ENCODE results near the gene RAB38. TPM values are rescaled to one million over a fixed set of nuclear protein-coding genes. Genes with fewer than 3 reads are reported as not detected.
A peak's percentile ranks its signal among the peaks of the same experiment; 100 is the strongest.

The RAB38 gene
- total and polyA plus RNA-seq, 10 of the 15 experiments (the other 5 are each of a cell fraction or from before 2014, with no cell fraction given), result 8.4 to 30.5 (median 11.7) TPM

GRCh38 chr11:88105951-88106350 is 69.3 kb downstream of the RAB38 start:
- Histone ChIP-seq H3K4me1 (ENCODE audit: control insufficient read depth, insufficient read depth, low read length) (peaks cover 3% of the 10 kb centered on the region), H3K9ac (ENCODE audit: control insufficient read depth, insufficient read depth, low read length) (no peak overlapping the region), H3K4me3 (no peak overlapping the region), H3K36me3 (ENCODE audit: control insufficient read depth in 2 of 2, insufficient read depth in 2 of 2, low read length in 1 of 2) (no peaks in the 10 kb centered on the region), H3K27ac (ENCODE audit: control insufficient read depth, insufficient read depth) (no peak overlapping the region), H4K20me1 (ENCODE audit: control insufficient read depth, insufficient read depth) (no peaks in the 10 kb centered on the region), H3K9me3 (replicated peaks; ENCODE audit: control insufficient read depth, insufficient read depth, low read length) (no peaks in the 10 kb centered on the region; the same call in 2 of the 3 replicates), H3K27me3 (replicated peaks in 1 of 2; ENCODE audit: control insufficient read depth in 2 of 2, insufficient read depth in 2 of 2, low read length in 1 of 2) (no peaks in the 10 kb centered on the region), H2AFZ (ENCODE audit: control insufficient read depth, low read depth, low read length) (no peak overlapping the region), H3K79me2 (ENCODE audit: control insufficient read depth, insufficient read depth, low read length) (no peaks in the 10 kb centered on the region), H3K4me2 (ENCODE audit: control insufficient read depth, insufficient read depth) (no peak overlapping the region)
- BruUV-seq (replicated peaks), result no TSS peak
- intact Hi-C loops (cut with micrococcal nuclease; ENCODE audit: unreplicated experiment) (no loop called here), in situ Hi-C loops (cut with MboI) (no loop called here)
- ATAC-seq, result peak; percentile 9; the same call in 2 of the 3 replicates
- no peak for FAIRE-seq
- WGBS (ENCODE audit: insufficient coverage, insufficient replicate concordance, low lambda C conversion rate, missing lambda C conversion rate), result 0% methylated on average over 2 of the region's 2 CpGs
- POLR2A ChIA-PET, result no interaction called here
- RAD21 ChIA-PET (ENCODE audit: unreplicated experiment), result interaction anchor here (0.6 to 1.7 kb wide), 9 partner anchors 10 to 446 kb away, joined by 3 to 8 read pairs (median 3); no protein-coding TSS in a partner anchor
- no peak for TF ChIP-seq CEBPZ (IDR thresholded peaks at IDR 0.05; ENCODE audit: low read depth, low read length)
- TF ChIP-seq FOS (IDR thresholded peaks at IDR 0.05; ENCODE audit: borderline replicate concordance, extremely low read depth, insufficient read length), result no peak
- TF ChIP-seq RFX5 (IDR thresholded peaks at IDR 0.05; ENCODE audit: low read depth, low read length), result peak; percentile 39; the same call in 1 of the 2 replicates
- peak; percentile 46; the same call in 1 of the 2 replicates for TF ChIP-seq ZNF384 (IDR thresholded peaks at IDR 0.05; ENCODE audit: borderline replicate concordance, low read depth, low read length)
- TF ChIP-seq FOXK2 (IDR thresholded peaks at IDR 0.05), result no peak
- TF ChIP-seq BMI1 (IDR thresholded peaks at IDR 0.05; ENCODE audit: borderline replicate concordance), result peak; percentile 91
- SMC1A ChIA-PET (ENCODE audit: uncharacterized antibody, unreplicated experiment), result interaction anchor here (0.6 to 4.3 kb wide), 20 partner anchors 9 to 443 kb away, joined by 3 to 25 read pairs (median 4); no protein-coding TSS in a partner anchor
- no peak for DNase-seq (ENCODE audit: low read depth, low spot score)
- CTCF ChIA-PET, result interaction anchor here (0.8 to 4.2 kb wide), 15 partner anchors 9 to 446 kb away, joined by 3 to 20 read pairs (median 5); no protein-coding TSS in a partner anchor
